Activated effector memory CD4-positive, alpha-beta T cell treated with Interleukin-2 at 50 U/mL for 16 hours (primary cell): ENCODE measurements around the gene BAZ1B.
"Not testable (repeated sequence)": the region's sequence is repeated elsewhere in the genome, so short reads cannot be mapped to it uniquely, and the experiment has no call there.

ENCODE experiments used
- DNase-seq: peaks from one replicate; pipeline ENCODE4 v3.0.0-alpha.2; 2020

The BAZ1B gene

DNA sequence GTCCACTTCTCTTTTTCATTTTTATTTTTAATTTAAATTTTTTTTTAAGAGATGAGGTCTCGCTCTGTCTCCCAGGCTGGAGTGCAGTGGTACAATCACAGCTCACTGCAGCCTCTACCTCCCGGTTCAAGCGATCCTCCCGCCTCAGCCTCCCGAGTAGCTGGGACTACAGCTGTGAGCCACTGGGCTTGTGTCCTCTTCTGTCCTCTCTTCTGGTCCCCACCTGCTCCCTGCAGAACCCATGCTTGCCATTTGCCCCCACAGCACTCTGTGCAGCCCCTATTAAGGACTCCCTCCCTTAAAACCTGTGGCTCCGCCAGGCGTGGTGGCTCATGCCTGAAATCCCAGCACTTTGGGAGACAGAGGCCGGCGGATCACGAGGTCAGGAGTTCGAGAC lies 97.6 kb downstream of the BAZ1B start:
- no peak for DNase-seq

DNA sequence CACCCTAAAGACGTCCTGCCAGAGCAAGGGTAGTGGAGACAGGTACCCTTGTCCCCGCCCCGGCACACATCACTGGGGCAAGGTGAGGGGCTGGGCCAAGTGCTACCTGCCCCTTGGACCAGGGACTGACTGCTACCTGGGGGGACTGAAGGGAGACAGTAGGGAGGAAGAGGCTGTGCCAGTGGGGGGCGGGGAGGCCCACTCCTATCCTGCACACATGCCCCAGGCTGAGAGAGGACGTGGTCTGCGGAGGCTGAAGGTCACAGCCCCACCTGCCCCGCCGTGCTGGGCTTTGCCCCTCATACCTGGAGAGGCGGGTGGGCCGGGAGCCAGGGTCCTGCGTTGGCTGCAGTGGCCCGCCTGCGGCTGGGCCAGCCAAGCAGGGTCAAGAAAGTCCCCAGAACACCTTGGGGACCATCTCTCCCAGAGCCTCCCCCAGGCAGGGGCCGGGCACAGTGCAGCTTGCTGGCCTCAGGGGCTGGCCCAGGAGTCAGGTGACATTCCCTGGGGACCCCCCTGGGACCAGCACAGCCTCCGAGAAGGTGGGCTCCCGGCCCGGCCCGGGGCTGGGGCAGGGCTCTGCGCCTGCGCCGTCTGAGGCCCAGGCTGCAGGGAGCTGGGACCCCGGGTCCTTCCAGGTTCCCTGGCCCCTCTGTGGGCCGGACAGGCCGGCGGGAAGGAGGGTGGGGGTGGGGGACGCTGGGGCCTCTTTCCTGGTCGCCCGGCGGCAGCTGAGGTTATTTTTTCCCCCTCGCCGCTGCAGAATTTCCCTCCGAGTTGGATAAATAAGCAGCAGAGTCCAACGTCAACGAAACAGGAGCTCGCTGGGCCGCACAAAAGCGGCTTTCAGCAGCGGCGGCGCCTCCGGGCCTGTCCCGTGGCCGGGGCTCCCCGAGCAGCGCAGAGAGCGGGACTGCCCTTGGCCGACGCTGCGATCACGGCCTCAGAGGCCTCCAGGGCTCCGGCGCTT lies 98.3 kb downstream of the BAZ1B start:
- DNase-seq: no peak

GRCh38 chr7:73420610-73421009 lies 101.5 kb downstream of the BAZ1B start:
- DNase-seq: not testable (repeated sequence)

GRCh38 chr7:73420016-73420415 lies 102.1 kb downstream of the BAZ1B start:
- DNase-seq: not testable (repeated sequence)

DNA sequence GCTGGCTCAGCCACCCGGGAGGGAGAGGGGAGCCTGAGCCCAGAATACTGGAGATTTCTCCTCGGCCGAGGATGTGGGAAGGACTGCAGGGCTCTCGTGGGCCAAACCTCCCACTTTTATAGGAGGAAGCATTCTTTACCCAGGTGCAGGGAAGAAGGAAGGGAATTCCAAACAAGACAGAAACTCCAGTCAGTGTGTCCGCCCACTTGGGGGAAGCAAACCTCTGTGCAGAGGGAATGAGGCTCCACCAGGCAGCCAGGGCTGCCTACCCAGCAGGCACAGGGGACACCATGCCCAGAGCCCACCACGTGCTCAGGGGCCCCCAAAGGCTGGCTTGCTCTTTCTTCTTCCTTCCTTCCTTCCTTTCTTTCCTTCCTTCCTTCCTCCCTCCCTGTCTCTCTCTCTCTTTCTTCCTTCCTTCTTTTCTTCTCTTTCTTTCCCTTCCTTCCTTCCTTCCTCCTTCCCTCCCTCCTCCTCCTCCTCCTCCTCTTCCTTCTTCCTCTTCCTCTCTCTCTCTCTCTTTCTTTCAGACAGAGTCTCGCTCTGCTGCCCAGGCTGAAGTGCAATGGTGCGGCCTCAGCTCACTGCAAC lies 103.9 kb downstream of the BAZ1B start:
- no peak for DNase-seq

GRCh38 chr7:73410541-73411131 lies 111.5 kb downstream of the BAZ1B start:
- not testable (repeated sequence) for DNase-seq

DNA sequence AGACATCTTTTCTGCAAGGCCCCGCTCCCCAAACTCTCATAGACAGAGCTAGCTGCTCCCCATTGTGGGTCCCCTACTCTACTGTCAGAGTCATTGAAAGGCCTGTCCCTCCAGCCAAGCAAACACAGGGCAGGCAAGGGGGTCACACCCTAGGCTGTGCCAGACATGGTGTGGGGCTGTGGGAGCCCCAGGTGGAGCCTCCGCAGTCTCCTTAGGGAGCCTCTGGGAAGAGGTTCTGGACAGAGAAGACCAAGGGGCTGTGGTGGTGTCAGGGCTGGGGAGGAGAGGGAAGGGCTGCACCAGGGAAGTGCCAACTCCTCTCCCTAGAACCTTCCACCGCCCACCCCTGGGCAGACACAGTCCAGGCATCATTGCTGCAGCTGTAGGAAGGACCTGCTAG lies 117.2 kb downstream of the BAZ1B start:
- not testable (repeated sequence) for DNase-seq

DNA sequence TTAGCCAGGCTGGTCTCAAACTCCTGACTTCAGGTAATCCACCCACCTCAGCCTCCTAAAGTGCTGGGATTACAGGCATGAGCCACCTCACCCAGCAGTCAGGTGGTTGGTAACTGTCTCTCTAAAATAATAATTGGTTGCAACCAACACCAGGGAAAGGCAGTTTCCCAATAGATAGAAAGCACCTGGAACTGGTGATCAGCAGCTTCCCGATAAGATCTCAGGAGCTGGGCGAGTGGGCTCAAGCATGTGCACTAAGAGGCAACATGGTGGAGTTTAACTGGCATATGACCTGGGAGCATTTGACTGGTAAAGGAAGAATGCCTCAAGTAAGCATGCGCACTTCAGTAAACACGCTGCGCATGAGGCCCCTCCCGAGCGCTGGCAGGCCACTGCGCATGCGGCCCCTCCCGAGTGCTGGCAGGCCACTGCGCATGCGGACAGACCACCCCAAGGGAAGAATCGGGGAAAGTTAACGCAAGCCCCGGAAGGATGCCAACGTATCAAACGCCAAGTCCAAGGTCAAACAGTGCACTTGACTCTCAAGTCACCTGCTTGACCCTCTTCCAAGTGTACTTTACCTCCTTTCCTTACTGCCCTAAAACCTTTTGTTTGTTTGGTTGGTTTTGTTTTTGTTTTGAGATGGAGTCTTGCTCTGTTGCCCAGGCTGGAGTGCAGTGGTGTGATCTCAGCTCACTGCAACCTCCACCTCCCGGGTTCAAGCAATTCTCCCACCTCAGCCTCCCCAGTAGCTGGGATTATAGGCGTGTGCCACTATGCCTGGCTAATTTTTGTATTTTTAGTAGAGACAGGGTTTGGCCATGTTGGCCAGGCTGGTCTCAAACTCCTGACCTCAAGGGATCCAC lies 122.7 kb downstream of the BAZ1B start:
- DNase-seq: peak; percentile 11

GRCh38 chr7:73397521-73398281 lies 124.4 kb downstream of the BAZ1B start:
- DNase-seq: no peak

- DNase-seq: no peak
Observed at GRCh38 chr7:73395538-73396503, 126.3 kb downstream of the BAZ1B start.

DNA sequence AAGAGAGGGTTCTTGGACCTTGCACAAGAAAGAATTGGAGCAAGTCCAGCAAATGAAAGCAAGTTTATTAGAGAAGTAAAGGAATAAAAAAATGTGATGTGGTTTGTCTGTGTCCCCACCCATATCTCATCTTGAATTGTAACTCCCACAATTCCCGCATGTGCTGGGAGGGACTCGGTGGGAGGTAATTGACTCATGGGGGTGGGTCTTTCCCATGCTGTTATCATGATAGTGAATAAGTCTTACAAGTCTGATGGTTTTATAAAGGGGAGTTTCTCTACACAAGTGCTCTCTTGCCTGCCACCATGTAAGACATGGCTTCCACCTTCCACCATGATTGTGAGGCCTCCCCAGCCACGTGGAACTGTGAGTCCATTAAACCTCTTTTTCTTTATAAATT lies 127.7 kb downstream of the BAZ1B start:
- DNase-seq: no peak

DNA sequence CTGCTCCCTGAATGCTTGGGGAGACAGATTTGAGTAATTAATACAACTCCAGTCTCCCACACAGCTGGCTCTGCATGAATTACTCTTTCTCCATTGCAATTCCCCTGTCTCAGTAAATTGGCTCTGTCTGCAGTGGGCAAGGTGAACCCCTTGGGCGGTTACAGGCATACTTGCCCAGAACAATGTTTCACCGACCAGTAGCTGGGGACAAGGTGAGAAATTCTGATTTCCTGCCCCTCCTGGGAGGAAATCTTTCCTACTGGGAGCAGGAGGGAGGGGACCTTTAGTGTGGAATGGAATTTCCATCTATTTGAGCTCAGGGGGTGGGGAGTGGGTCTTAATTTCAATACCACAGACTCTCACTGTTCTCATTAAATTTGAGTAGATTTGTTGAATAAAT lies 130.7 kb downstream of the BAZ1B start:
- DNase-seq: no peak
